ENCODE data around the gene KIAA1549.

KIAA1549 gene

DNA sequence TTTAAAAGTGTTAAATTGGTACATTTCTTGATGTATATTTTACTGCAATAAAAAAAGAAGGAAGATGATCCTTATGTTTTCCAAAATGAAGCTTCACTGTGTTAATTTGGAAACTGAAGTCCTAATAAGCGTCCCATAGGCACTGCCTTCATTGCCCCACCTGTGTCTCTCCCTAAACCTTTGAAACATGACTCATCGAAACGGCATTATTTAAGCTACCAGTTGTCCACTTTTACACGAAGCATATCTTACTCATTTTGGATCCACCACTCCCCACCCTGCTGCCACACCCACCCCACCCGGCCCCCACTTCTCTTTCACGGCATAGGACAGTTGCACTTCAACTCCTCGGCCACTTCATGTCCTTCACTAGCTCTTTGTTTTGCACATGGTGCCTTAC lies 85.5 kb downstream of the KIAA1549 start:
- TF ChIP-seq, protein P1, sequence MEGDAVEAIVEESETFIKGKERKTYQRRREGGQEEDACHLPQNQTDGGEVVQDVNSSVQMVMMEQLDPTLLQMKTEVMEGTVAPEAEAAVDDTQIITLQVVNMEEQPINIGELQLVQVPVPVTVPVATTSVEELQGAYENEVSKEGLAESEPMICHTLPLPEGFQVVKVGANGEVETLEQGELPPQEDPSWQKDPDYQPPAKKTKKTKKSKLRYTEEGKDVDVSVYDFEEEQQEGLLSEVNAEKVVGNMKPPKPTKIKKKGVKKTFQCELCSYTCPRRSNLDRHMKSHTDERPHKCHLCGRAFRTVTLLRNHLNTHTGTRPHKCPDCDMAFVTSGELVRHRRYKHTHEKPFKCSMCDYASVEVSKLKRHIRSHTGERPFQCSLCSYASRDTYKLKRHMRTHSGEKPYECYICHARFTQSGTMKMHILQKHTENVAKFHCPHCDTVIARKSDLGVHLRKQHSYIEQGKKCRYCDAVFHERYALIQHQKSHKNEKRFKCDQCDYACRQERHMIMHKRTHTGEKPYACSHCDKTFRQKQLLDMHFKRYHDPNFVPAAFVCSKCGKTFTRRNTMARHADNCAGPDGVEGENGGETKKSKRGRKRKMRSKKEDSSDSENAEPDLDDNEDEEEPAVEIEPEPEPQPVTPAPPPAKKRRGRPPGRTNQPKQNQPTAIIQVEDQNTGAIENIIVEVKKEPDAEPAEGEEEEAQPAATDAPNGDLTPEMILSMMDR (IDR thresholded peaks at IDR 0.05; ENCODE audit: low read depth, low read length): no peak
- no peak for DNase-seq
- peaks cover 15% of the 10 kb centered on the region for H3K36me3 ChIP-seq
- H3K4me3 ChIP-seq (ENCODE audit: low read depth, low read length): no peak overlapping the region
- H3K4me1 ChIP-seq: peaks cover 11% of the 10 kb centered on the region
- H3K9me3 ChIP-seq: no peaks in the 10 kb centered on the region
- H3K27me3 ChIP-seq: no peaks in the 10 kb centered on the region

DNA sequence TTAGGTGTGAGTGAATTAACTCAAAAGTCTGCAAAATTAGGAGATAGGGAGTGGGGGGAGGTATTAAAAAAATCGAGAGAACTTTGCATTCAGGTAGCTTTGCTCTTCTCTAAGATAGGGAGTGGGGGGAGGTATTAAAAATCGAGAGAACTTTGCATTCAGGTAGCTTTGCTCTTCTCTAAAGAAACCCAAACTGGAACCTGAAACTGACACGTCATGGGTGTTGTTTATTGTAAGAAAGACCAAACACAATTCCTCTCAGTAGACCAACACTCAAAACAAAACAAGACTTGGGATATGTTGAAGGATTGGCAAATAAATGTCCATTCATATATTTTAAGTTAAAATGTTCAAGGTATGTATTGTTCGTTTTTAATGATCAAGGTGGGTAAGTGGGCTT lies 87.9 kb downstream of the KIAA1549 start:
- no peak for DNase-seq
- no peaks in the 10 kb centered on the region for H3K27me3 ChIP-seq
- peaks cover 26% of the 10 kb centered on the region for H3K4me1 ChIP-seq
- TF ChIP-seq, protein P1 (IDR thresholded peaks at IDR 0.05; ENCODE audit: low read depth, low read length): no peak
- H3K4me3 ChIP-seq (ENCODE audit: low read depth, low read length): no peak overlapping the region
- peaks cover 12% of the 10 kb centered on the region for H3K36me3 ChIP-seq
- H3K9me3 ChIP-seq: no peaks in the 10 kb centered on the region

DNA sequence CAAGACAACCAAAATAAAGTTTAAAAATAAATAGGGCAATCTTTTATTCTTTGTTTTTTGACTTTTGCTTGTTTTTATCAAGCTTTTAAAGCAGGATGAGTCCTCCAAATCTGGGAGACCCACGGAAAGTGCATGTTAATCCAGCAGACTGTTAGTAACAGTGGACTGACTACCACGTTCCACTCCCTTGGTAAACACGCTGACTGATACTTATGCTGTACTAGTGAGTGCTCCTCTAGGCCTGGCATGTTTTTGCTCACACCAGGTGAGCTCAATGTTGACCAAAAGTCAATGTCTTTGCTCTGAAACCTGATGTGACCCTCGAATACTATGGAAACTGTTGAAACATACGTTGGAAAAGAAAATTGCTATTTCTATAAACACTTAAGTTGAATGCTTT lies 88.4 kb downstream of the KIAA1549 start:
- H3K36me3 ChIP-seq: peaks cover 12% of the 10 kb centered on the region
- DNase-seq: no peak
- TF ChIP-seq, protein P1 (IDR thresholded peaks at IDR 0.05; ENCODE audit: low read depth, low read length): no peak
- peaks cover 30% of the 10 kb centered on the region for H3K4me1 ChIP-seq
- no peak overlapping the region for H3K4me3 ChIP-seq (ENCODE audit: low read depth, low read length)
- H3K27me3 ChIP-seq: no peaks in the 10 kb centered on the region
- no peaks in the 10 kb centered on the region for H3K9me3 ChIP-seq

DNA sequence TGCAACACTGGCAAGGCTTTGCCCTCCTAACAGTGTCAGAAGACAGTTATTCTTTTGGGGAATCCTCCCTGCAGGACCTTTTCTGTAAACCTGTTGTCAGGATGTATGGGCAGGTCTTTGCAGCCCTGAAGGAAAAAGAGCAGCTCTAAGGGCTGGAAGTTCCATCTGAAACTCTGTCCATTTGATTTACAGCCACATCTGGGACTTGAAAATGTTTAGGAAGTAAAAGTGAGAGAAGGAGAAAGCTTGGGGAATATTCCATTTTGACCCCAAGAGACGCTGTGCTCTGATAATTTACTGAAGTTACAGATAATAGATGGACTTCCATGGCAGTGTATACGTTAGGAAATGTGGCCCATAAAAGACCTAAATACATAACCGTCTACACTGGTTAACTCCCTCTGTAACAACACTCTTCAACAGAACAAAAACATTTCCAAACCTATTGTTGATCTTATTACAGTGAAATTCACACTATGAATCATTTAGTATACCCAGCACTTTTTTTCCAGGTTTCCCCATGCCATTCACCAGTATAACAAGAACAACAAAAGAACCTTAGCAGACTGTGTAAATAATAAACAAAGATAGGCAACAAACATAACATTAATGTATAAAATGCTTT lies 89.1 kb downstream of the KIAA1549 start:
- H3K36me3 ChIP-seq: peaks cover 8% of the 10 kb centered on the region
- no peaks in the 10 kb centered on the region for H3K9me3 ChIP-seq
- H3K4me1 ChIP-seq: peaks cover 33% of the 10 kb centered on the region
- H3K4me3 ChIP-seq (ENCODE audit: low read depth, low read length): no peak overlapping the region
- TF ChIP-seq, protein P1 (IDR thresholded peaks at IDR 0.05; ENCODE audit: low read depth, low read length): no peak
- H3K27me3 ChIP-seq: no peaks in the 10 kb centered on the region
- DNase-seq: no peak

DNA sequence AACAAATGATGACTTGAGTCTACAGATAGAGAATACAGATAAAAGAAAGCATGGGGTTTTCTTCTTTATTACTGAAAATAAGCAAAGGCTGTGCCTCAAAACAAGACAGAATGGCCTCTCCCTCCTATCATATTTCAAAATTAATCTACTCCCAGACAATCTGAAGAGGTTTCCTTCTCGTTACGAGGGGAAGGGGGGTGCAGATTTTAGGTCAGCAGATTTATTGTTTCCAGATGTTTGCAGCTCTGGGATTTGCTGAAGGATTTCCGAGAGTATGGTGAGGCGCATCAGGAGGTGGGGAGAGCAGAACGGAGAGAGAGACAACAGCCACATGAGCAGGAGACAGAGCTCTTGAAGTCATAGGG lies 89.8 kb downstream of the KIAA1549 start:
- H3K4me1 ChIP-seq: peaks cover 33% of the 10 kb centered on the region
- H3K36me3 ChIP-seq: peaks cover 3% of the 10 kb centered on the region
- no peaks in the 10 kb centered on the region for H3K27me3 ChIP-seq
- peak overlapping the region; percentile 43 for H3K4me3 ChIP-seq (ENCODE audit: low read depth, low read length)
- no peak for DNase-seq
- no peaks in the 10 kb centered on the region for H3K9me3 ChIP-seq
- TF ChIP-seq, protein P1 (IDR thresholded peaks at IDR 0.05; ENCODE audit: low read depth, low read length): no peak

DNA sequence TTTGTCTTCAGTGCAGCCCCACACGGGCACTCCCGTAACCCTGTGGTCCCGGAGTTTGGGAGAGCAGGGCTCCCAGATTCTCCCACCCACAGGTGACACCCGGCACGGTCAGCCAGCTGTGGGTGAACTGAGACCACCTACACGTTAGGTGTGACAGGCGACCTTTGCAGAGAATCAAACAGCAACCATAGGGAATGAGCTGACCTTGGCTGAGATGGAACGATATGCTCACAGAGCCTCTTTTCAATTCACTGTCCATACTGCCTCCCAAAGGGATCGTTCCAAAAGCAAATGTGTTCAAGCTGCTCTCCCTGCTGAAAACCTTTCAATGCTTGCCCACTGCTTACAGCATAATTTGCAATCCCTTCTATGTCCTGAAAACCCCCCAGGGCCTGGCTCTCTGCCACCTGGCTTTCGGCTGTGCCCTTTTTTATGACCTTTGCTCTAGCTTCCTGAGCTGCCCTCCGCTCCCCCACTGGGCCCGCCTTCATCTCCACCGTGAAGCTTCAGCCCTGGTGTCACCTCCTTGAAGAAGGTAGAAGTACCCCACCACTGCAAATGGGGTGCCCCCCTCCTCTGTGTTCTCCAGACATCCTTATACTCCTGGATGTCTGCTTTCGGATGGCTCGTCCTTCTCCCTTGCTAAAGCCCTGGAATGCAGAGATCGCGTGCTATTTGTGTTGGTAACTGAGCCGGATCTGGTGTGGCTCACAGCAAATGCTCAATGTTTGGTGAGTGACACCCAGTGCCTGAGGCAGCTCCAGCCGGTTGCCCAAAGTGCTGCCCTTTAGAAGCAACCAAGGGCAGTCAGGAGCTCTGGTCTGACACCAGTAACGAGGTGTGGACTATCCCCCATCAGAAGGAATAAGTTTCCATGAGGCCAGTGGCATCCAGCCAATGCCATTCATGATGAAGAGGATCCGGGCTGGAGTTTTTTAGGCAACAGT lies 90.4 kb downstream of the KIAA1549 start:
- Histone ChIP-seq H3K36me3 (no peaks in the 10 kb centered on the region), H3K4me3 (ENCODE audit: low read depth, low read length) (peak overlapping the region; percentile 43), H3K9me3 (no peaks in the 10 kb centered on the region), H3K4me1 (peaks cover 33% of the 10 kb centered on the region), H3K27me3 (no peaks in the 10 kb centered on the region)
- peak; percentile 68 for DNase-seq
- TF ChIP-seq, protein P1 (IDR thresholded peaks at IDR 0.05; ENCODE audit: low read depth, low read length): no peak
